K562 (cell line): ENCODE data around the gene SRRM5. TPM values are rescaled to one million over a fixed set of nuclear protein-coding genes. Genes with fewer than 3 reads are reported as not detected.
A peak's percentile ranks its signal among the peaks of the same experiment; 100 is the strongest.

ENCODE experiments used
- ATAC-seq: fragments of 200-7000 bp; cut with Tn5 transposase; 3 replicates; pipeline ENCODE4 v1.9.1; 2020; ENCODE audit warnings: moderate library complexity
- BruUV-seq: library from RNA; stranded (reverse); fragments of 400-500 nt; replicated peaks from 2 replicates; lab custom pipeline; 2021; lab: Mats Ljungman, UMichigan
- CTCF ChIA-PET: fragments of 300-600 bp; formaldehyde crosslinking; extraction: SDS; loops from one replicate; lab custom pipeline; 2021; ENCODE audit warnings: low intra/inter-chr PET ratio; lab: Yijun Ruan, JAX
- POLR2A ChIA-PET: fragments of 300-600, 350-650 bp; sonication (Branson Sonifier 250); formaldehyde crosslinking; extraction: SDS; loops from one replicate; lab custom pipeline; 2021; ENCODE audit warnings: antibody characterized with exemption, inconsistent platforms; lab: Yijun Ruan, JAX
- DNase-seq, 4 experiments: peaks; one replicate each; pipeline versions ENCODE4 v3.0.0 to v3.0.0-alpha.2; 2011 to 2018; ENCODE audit warnings: low spot score in 3 of 4, mixed read lengths in 3 of 4; ENCODE audit errors: extremely low read depth in 1 of 4
- FAIRE-seq: peaks from 2 replicates; lab custom pipeline; 2011; peaks lifted over from hg19 to GRCh38; lab: Jason Lieb, UNC
- H2AFZ ChIP-seq: 2 replicates; pipeline ENCODE4 v1.6.0; 2011; ENCODE audit warnings: low read depth, low read length, control low read depth, inconsistent platforms
- H3K27ac ChIP-seq: fragments of 200-600 bp; 3 replicates; pipeline ENCODE4 v1.8.0; 2011; ENCODE audit warnings: low read depth, mild to moderate bottlenecking, control low read depth, inconsistent platforms, low read length, moderate library complexity, mixed read lengths; ENCODE audit errors: extremely low read depth
- H3K27me3 ChIP-seq, 2 experiments: fragments of 300-600 bp in 1 of 2; 2 replicates in 1 of 2; 3 replicates in 1 of 2; pipeline versions ENCODE4 v1.6.0 to v1.8.0; 2011; ENCODE audit warnings: inconsistent platforms in 2 of 2, low read length in 2 of 2, mild to moderate bottlenecking in 1 of 2, mixed read lengths in 1 of 2, moderate library complexity in 1 of 2; ENCODE audit not compliant: control insufficient read depth in 2 of 2, insufficient read depth in 2 of 2
- H3K36me3 ChIP-seq: fragments of 300-600 bp; 3 replicates; pipeline ENCODE4 v1.8.0; 2011; ENCODE audit warnings: mild to moderate bottlenecking, low read length, inconsistent platforms; ENCODE audit not compliant: control insufficient read depth, insufficient read depth
- H3K4me1 ChIP-seq, 2 experiments: fragments of 200-600 bp in 1 of 2; replicated peaks in 1 of 2; 2 replicates in 1 of 2; 3 replicates in 1 of 2; pipeline versions ENCODE4 v1.5.1 to v1.8.0; 2011; ENCODE audit warnings: inconsistent platforms in 2 of 2, low read length in 2 of 2, mild to moderate bottlenecking in 1 of 2, mixed read lengths in 1 of 2, moderate library complexity in 1 of 2; ENCODE audit not compliant: control insufficient read depth in 2 of 2, insufficient read depth in 2 of 2
- H3K4me2 ChIP-seq: 2 replicates; pipeline ENCODE4 v1.6.1; 2011; ENCODE audit warnings: low read length, control low read depth, inconsistent platforms, mixed read lengths; ENCODE audit not compliant: insufficient read depth
- H3K4me3 ChIP-seq: fragments of 200-600 bp; sonication (generic), shearing (Covaris generic); 2 replicates; pipeline ENCODE4 v1.5.1; 2016; ENCODE audit warnings: control low read depth, inconsistent platforms
- H3K79me2 ChIP-seq: fragments of 200-600 bp; 3 replicates; pipeline ENCODE4 v1.8.0; 2011; ENCODE audit warnings: low read length, inconsistent platforms; ENCODE audit not compliant: control insufficient read depth, insufficient read depth
- H3K9ac ChIP-seq, 2 experiments: 2 replicates each; pipeline versions ENCODE4 v1.6.0 to v1.6.1; 2011; ENCODE audit warnings: low read depth in 2 of 2, low read length in 2 of 2, control low read depth in 1 of 2, inconsistent platforms in 1 of 2, mild to moderate bottlenecking in 1 of 2, mixed read lengths in 1 of 2; ENCODE audit not compliant: insufficient read depth in 1 of 2
- H3K9me1 ChIP-seq: one replicate; pipeline ENCODE4 v1.6.0; 2011; ENCODE audit warnings: inconsistent platforms, mild to moderate bottlenecking, low read length, moderate library complexity; ENCODE audit not compliant: control insufficient read depth, insufficient read depth
- H3K9me3 ChIP-seq: replicated peaks from 2 replicates; pipeline ENCODE4 v1.5.1; 2011; ENCODE audit warnings: low read depth, low read length, inconsistent platforms; ENCODE audit not compliant: control insufficient read depth, insufficient read depth
- H4K20me1 ChIP-seq: replicated peaks from 2 replicates; pipeline ENCODE4 v1.6.1; 2011; ENCODE audit warnings: low read length, inconsistent platforms, mixed read lengths; ENCODE audit not compliant: control insufficient read depth, insufficient read depth
- BCOR ChIP-seq: fragments of 450-650 bp; IDR thresholded peaks from 2 replicates; pipeline ENCODE4 v1.6.1; 2016
- HDAC2 ChIP-seq: fragments of 450-650 bp; IDR thresholded peaks from 2 replicates; pipeline ENCODE4 v1.6.1; 2016; ENCODE audit warnings: mild to moderate bottlenecking
- HNRNPK ChIP-seq: fragments of 200-400 bp; formaldehyde crosslinking; IDR thresholded peaks from one replicate; pipeline ENCODE4 v1.6.1; 2018; ENCODE audit warnings: mild to moderate bottlenecking, low read depth, low read length; ENCODE audit not compliant: poor library complexity, severe bottlenecking
- NR2C2 ChIP-seq, 2 experiments: fragments of 200-800 bp in 1 of 2; sonication (Bioruptor generic) in 1 of 2; sonication (generic) in 1 of 2; formaldehyde crosslinking in 1 of 2; IDR thresholded peaks; 2 replicates each; pipeline versions ENCODE4 v1.6.1 to v1.8.0; 2016 to 2022; ENCODE audit warnings: mild to moderate bottlenecking in 1 of 2, missing compliant biosample characterization in 1 of 2, missing genetic modification characterization in 1 of 2, missing genetic modification reagents in 1 of 2
- POLR2G ChIP-seq: fragments of 200-400 bp; formaldehyde crosslinking; IDR thresholded peaks from 2 replicates; pipeline ENCODE4 v1.6.1; 2017; ENCODE audit warnings: low read depth, mild to moderate bottlenecking, antibody characterized with exemption, low read length, moderate library complexity
- RBFOX2 ChIP-seq: fragments of 200-400 bp; formaldehyde crosslinking; IDR thresholded peaks from 2 replicates; pipeline ENCODE4 v1.6.1; 2017; ENCODE audit warnings: low read depth, mild to moderate bottlenecking, low read length, moderate library complexity
- RCOR1 ChIP-seq, 2 experiments: IDR thresholded peaks; 2 replicates each; pipeline ENCODE4 v1.6.1; 2012; ENCODE audit warnings: low read depth in 2 of 2, low read length in 2 of 2, borderline replicate concordance in 1 of 2, improper control_type of control experiment in 1 of 2
- TFAP4 ChIP-seq: sonication (generic); formaldehyde crosslinking; IDR thresholded peaks from 2 replicates; pipeline ENCODE4 v1.8.0; 2022; ENCODE audit warnings: missing genetic modification reagents, mild to moderate bottlenecking, moderate library complexity, borderline replicate concordance
- TRIM28 ChIP-seq: fragments of 450-650 bp; IDR thresholded peaks from 2 replicates; pipeline ENCODE4 v1.6.1; 2017
- WGBS: fragments of 100-300 bp; shearing (Covaris generic); methylation state at CpG from one replicate; pipeline ENCODE4 v1.1.6; 2016; ENCODE audit warnings: low coverage, mixed read lengths; ENCODE audit not compliant: insufficient coverage; ENCODE audit errors: missing lambda C conversion rate; 5-methylcytosine and 5-hydroxymethylcytosine counted together
- in situ Hi-C: fragments of 300-500 bp; cut with MboI; formaldehyde crosslinking; loops from 4 replicates; pipeline ENCODE4 v1.15.0; 2018; ENCODE audit warnings: inconsistent platforms, mixed read lengths
- intact Hi-C: fragments of 100-400 bp; cut with micrococcal nuclease; formaldehyde crosslinking; loops from 2 replicates; pipeline ENCODE4 v1.14.2; 2022
- polyA plus RNA-seq, 8 experiments: library from polyadenylated mRNA; depleted of rRNA in 4 of 8; stranded (reverse) in 5 of 8; unstranded in 3 of 8; fragments of >200 nt; fragmentation: Nextera tagmentation in 2 of 8; fragmentation: Illumina TruSeq in 1 of 8; extraction: Ambion mirVana in 2 of 8; extraction: Trizol in 1 of 8; gene quantifications; 2 replicates each; pipeline versions ENCODE4 v1.2.1 to v1.2.3, GENCODE V29; 2011 to 2014; ENCODE audit warnings: inconsistent platforms in 1 of 8, missing spikeins in 1 of 8
- total RNA-seq, 7 experiments: library from RNA; depleted of rRNA in 6 of 7; stranded (reverse); fragments of >200 nt in 6 of 7; fragmentation: Illumina TruSeq in 2 of 7; extraction: Trizol in 2 of 7; gene quantifications; 2 replicates each; pipeline versions ENCODE4 v1.2.1 to v1.2.3, GENCODE V29; 2011 to 2021; ENCODE audit warnings: low replicate concordance in 1 of 7
- TF ChIP-seq, protein P1 (sequence below): sonication (generic); formaldehyde crosslinking; IDR thresholded peaks from 2 replicates; pipeline ENCODE4 v1.9.0; 2022; ENCODE audit warnings: mild to moderate bottlenecking, missing genetic modification reagents
- TF ChIP-seq, protein P2 (sequence below), 2 experiments: fragments of 450-650 bp in 1 of 2; IDR thresholded peaks; 2 replicates each; pipeline ENCODE4 v1.6.1; 2011 to 2017; ENCODE audit warnings: low read depth in 2 of 2, antibody characterized with exemption in 1 of 2, borderline replicate concordance in 1 of 2, low read length in 1 of 2, mild to moderate bottlenecking in 1 of 2, mixed read lengths in 1 of 2; ENCODE audit not compliant: control insufficient read depth in 1 of 2

SRRM5 gene
- total and polyA plus RNA-seq, 9 of the 15 experiments (the other 6 are each of a cell fraction or from before 2014, with no cell fraction given) = 0.09 to 0.45 (median 0.18) TPM; not detected in 2

DNA sequence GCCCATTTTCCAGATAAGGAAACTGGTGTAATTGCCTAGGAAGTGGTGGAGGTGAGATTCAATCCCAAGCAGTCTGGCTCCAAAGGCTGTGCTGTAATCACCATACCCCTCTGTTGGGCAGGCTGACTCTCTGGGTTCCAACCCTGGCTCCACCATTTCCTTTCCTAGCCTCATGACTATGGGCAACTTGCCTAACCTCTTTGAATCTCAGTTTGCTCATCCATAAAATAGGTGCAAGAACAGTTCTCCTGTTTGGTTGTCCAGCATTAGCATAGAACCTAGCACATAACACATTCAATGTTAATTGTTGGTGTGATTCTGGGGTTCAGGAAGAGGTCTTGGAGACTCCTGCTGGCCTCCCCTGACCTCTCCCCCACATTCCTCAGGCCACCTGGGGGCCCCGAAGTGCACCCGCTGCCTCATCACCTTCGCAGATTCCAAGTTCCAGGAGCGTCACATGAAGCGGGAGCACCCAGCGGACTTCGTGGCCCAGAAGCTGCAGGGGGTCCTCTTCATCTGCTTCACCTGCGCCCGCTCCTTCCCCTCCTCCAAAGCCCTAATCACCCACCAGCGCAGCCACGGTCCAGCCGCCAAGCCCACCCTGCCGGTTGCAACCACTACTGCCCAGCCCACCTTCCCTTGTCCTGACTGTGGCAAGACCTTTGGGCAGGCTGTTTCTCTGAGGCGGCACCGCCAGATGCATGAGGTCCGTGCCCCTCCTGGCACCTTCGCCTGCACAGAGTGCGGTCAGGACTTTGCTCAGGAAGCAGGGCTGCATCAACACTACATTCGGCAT is 13.2 kb upstream of the SRRM5 start:
- peak overlapping the region; percentile 97; the same call in 1 of the 2 replicates for H3K4me2 ChIP-seq
- H3K9ac ChIP-seq = peak overlapping the region in 1 of 2 experiments; percentile 8; a peak in 1 of 4 replicates
- no peaks in the 10 kb centered on the region for H3K9me3 ChIP-seq
- DNase-seq (no peak), FAIRE-seq (no peak), ATAC-seq (no peak)
- H4K20me1 ChIP-seq = no peaks in the 10 kb centered on the region
- WGBS = 98% methylated on average over 19 of the region's 19 CpGs
- H3K36me3 ChIP-seq = peaks cover 38% of the 10 kb centered on the region; the same call in 2 of the 3 replicates
- no peaks in the 10 kb centered on the region for H3K27me3 ChIP-seq
- no peak overlapping the region for H3K4me3 ChIP-seq
- intact Hi-C loops (no loop called here), in situ Hi-C loops (no loop called here)
- peaks cover 15 to 35% of the 10 kb centered on the region in 2 experiments; a peak in 4 of 5 replicates for H3K4me1 ChIP-seq
- ChIA-PET POLR2A (interaction anchor here (0.9 to 5.6 kb wide), 2 partner anchors 10 to 45 kb away, joined by 3 to 60 read pairs; partner anchors contain the start of gene SRRM5), CTCF (no interaction called here)
- no peaks in the 10 kb centered on the region for H3K9me1 ChIP-seq
- H3K27ac ChIP-seq = no peak overlapping the region
- no peak overlapping the region for H2AFZ ChIP-seq
- BruUV-seq = no TSS peak
- peaks cover 41% of the 10 kb centered on the region for H3K79me2 ChIP-seq
- no peak for TF ChIP-seq NR2C2 (CRISPR knock-in tag; IDR thresholded peaks at IDR 0.05)
- TF ChIP-seq NR2C2 (tag; IDR thresholded peaks at IDR 0.05) = no peak
- TF ChIP-seq BCOR = peak; percentile 57
- TF ChIP-seq POLR2G = peak; percentile 45; the same call in 1 of the 2 replicates
- no peak for TF ChIP-seq HNRNPK
- TF ChIP-seq, protein P1, sequence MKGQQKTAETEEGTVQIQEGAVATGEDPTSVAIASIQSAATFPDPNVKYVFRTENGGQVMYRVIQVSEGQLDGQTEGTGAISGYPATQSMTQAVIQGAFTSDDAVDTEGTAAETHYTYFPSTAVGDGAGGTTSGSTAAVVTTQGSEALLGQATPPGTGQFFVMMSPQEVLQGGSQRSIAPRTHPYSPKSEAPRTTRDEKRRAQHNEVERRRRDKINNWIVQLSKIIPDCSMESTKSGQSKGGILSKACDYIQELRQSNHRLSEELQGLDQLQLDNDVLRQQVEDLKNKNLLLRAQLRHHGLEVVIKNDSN = no peak
- no peak for TF ChIP-seq TRIM28
- TF ChIP-seq RBFOX2 = peak; percentile 66
- no peak for TF ChIP-seq TFAP4
- TF ChIP-seq RCOR1 (IDR thresholded peaks at IDR 0.05; ENCODE audit: borderline replicate concordance in 1 of 2, low read depth in 2 of 2, low read length in 2 of 2) = 0 out of 4 replicates have a peak, but pooled peaks of 1 of the 2 experiments have one; percentile 6
- TF ChIP-seq HDAC2 = no peak
- TF ChIP-seq, protein P2, sequence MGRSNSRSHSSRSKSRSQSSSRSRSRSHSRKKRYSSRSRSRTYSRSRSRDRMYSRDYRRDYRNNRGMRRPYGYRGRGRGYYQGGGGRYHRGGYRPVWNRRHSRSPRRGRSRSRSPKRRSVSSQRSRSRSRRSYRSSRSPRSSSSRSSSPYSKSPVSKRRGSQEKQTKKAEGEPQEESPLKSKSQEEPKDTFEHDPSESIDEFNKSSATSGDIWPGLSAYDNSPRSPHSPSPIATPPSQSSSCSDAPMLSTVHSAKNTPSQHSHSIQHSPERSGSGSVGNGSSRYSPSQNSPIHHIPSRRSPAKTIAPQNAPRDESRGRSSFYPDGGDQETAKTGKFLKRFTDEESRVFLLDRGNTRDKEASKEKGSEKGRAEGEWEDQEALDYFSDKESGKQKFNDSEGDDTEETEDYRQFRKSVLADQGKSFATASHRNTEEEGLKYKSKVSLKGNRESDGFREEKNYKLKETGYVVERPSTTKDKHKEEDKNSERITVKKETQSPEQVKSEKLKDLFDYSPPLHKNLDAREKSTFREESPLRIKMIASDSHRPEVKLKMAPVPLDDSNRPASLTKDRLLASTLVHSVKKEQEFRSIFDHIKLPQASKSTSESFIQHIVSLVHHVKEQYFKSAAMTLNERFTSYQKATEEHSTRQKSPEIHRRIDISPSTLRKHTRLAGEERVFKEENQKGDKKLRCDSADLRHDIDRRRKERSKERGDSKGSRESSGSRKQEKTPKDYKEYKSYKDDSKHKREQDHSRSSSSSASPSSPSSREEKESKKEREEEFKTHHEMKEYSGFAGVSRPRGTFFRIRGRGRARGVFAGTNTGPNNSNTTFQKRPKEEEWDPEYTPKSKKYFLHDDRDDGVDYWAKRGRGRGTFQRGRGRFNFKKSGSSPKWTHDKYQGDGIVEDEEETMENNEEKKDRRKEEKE (IDR thresholded peaks at IDR 0.05; ENCODE audit: borderline replicate concordance in 1 of 2, control insufficient read depth in 1 of 2, low read depth in 2 of 2, low read length in 1 of 2) = no peak
